Measurements from ENCODE around the gene CRB3. TPM values are rescaled to one million over a fixed set of nuclear protein-coding genes. Genes with fewer than 3 reads are reported as not detected.

The CRB3 gene
- total and polyA plus RNA-seq, 2 of the 8 experiments (the other 6 are each of a cell fraction or from before 2014, with no cell fraction given) = 21.1 to 24.6 TPM

DNA sequence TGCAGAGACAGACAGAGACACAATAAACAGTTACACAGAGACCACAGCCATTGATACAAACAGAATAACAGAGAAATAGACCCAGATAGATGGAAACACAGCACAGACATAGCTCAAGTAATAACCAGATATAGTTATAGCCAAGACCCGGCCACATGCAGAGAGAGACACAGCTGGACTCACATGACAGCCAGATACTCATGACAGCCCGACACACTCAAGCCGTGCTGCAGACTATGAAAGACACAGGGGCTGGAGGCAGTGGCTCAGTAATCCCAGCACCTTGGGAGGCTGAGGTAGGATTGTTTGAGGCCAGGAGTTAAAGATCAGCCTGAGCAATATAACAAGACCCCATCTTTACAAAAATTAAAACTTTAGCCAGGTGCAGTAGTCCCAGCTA is 19.2 kb downstream of the CRB3 start:
- no peak overlapping the region for H3K9ac ChIP-seq (replicated peaks in 1 of 4; ENCODE audit: extremely low read depth in 1 of 4, low read depth in 3 of 4, low read length in 3 of 4)
- POLR2A ChIA-PET (ENCODE audit: partially characterized antibody) = interaction anchor here (0.7 kb wide), 1 partner anchor 8 kb away, joined by 3 read pairs; no protein-coding TSS in a partner anchor
- H3K23ac ChIP-seq (ENCODE audit: insufficient read length) = no peak overlapping the region
- H3K79me2 ChIP-seq (ENCODE audit: control insufficient read depth in 1 of 2, insufficient read depth in 2 of 2, low read length in 2 of 2) = no peaks in the 10 kb centered on the region
- FAIRE-seq = no peak
- H2BK15ac ChIP-seq (ENCODE audit: low read length) = no peak overlapping the region
- H3K56ac ChIP-seq (replicated peaks; ENCODE audit: insufficient read length, low read depth, low read length) = no peak overlapping the region
- H3K14ac ChIP-seq (ENCODE audit: insufficient read length) = no peak overlapping the region
- peaks cover 0 to 7% (median 4%) of the 10 kb centered on the region in 4 experiments; a peak in 5 of 7 replicates for H3K4me1 ChIP-seq (replicated peaks in 1 of 4; ENCODE audit: control insufficient read depth in 3 of 4, insufficient read depth in 4 of 4, low read length in 3 of 4)
- no peaks in the 10 kb centered on the region for H3K9me3 ChIP-seq (ENCODE audit: insufficient read depth in 2 of 2, low read depth in 1 of 2, low read length in 1 of 2)
- H3K36me3 ChIP-seq (ENCODE audit: control insufficient read depth in 2 of 4, insufficient read depth in 4 of 4, low read length in 3 of 4) = no peaks in the 10 kb centered on the region
- H3K27me3 ChIP-seq (replicated peaks in 1 of 4; ENCODE audit: control insufficient read depth in 3 of 4, extremely low read depth in 1 of 4, insufficient read depth in 3 of 4, low read length in 3 of 4) = no peaks in the 10 kb centered on the region; a peak in 1 of 7 replicates
- no peak overlapping the region for H4K91ac ChIP-seq (replicated peaks; ENCODE audit: insufficient read length, low read length)
- H3K4me3 ChIP-seq (ENCODE audit: extremely low read depth in 1 of 4, insufficient read depth in 2 of 4, low read depth in 3 of 4, low read length in 4 of 4) = no peak overlapping the region
- no peak overlapping the region for H2BK120ac ChIP-seq (replicated peaks; ENCODE audit: low read depth, low read length)
- H2BK5ac ChIP-seq (ENCODE audit: low read depth, low read length) = no peak overlapping the region
- H2AK5ac ChIP-seq (ENCODE audit: low read depth, low read length) = no peak overlapping the region
- no peak overlapping the region for H3K18ac ChIP-seq (ENCODE audit: extremely low read depth, low read length)
- WGBS, 2 experiments (ENCODE audit: extremely low coverage in 1 of 2, insufficient coverage in 1 of 2, insufficient read length in 1 of 2, insufficient replicate concordance in 2 of 2, low coverage in 1 of 2, low lambda C conversion rate in 2 of 2, missing lambda C conversion rate in 1 of 2) = 84% methylated on average over 3 of the region's 3 CpGs; no CpG with 5 or more reads in 1 of the 2 experiments
- no peak for DNase-seq (ENCODE audit: low read depth in 1 of 2, low spot score in 2 of 2)
- H4K5ac ChIP-seq (ENCODE audit: insufficient read length, low read depth, low read length) = no peak overlapping the region
- CTCF ChIA-PET (ENCODE audit: partially characterized antibody) = interaction anchor here (1.7 to 3.8 kb wide), 4 partner anchors 9 to 67 kb away, joined by 4 to 30 read pairs (median 22); partner anchors contain the start of gene TUBB4A
- no peaks in the 10 kb centered on the region for H3K79me1 ChIP-seq (ENCODE audit: low read depth, low read length)
- no peak overlapping the region for H2AFZ ChIP-seq (ENCODE audit: low read length)
- H4K20me1 ChIP-seq (replicated peaks in 1 of 2; ENCODE audit: control insufficient read depth in 1 of 2, insufficient read depth in 2 of 2, low read length in 2 of 2) = peaks cover 0 to 3% of the 10 kb centered on the region in 2 experiments
- no peak overlapping the region; the same call in 1 of the 2 replicates for H4K8ac ChIP-seq (ENCODE audit: extremely low read depth, insufficient read depth, low read length)
- H3K4me2 ChIP-seq (ENCODE audit: insufficient read depth in 1 of 2, low read depth in 2 of 2, low read length in 2 of 2) = no peak overlapping the region
- no peak overlapping the region for H2BK12ac ChIP-seq (ENCODE audit: low read depth, low read length)
- H3K4ac ChIP-seq (replicated peaks; ENCODE audit: insufficient read length, low read depth, low read length) = no peak overlapping the region
- 0 out of 2 replicates have a peak, but pooled peaks cover 2% of the 10 kb centered on the region for H3K23me2 ChIP-seq (ENCODE audit: low read depth, low read length)
- H2BK20ac ChIP-seq (ENCODE audit: low read length) = no peak overlapping the region
- no peak overlapping the region for H3K27ac ChIP-seq (ENCODE audit: low read depth, low read length)
- TF ChIP-seq SRF (IDR thresholded peaks at IDR 0.05; ENCODE audit: low read depth, low read length) (no peak), ATF3 (IDR thresholded peaks at IDR 0.05; ENCODE audit: insufficient read depth, low read depth, low read length) (no peak), HDAC6 (IDR thresholded peaks at IDR 0.05; ENCODE audit: low read depth, low read length) (no peak), HDAC2 (IDR thresholded peaks at IDR 0.05; ENCODE audit: borderline replicate concordance in 1 of 2, low read depth in 2 of 2, low read length in 2 of 2) (no peak), TAF1 (IDR thresholded peaks at IDR 0.05; ENCODE audit: low read depth, low read length) (no peak), PHF8 (conservative IDR thresholded peaks at IDR 0.05; ENCODE audit: low read depth, low read length) (no peak), KDM4A (IDR thresholded peaks at IDR 0.05; ENCODE audit: low read depth, low read length, severe bottlenecking) (no peak), SP1 (IDR thresholded peaks at IDR 0.05; ENCODE audit: low read depth, low read length) (no peak), GTF2F1 (IDR thresholded peaks at IDR 0.05; ENCODE audit: borderline replicate concordance, low read depth, low read length) (no peak)
- TF ChIP-seq, protein P1, sequence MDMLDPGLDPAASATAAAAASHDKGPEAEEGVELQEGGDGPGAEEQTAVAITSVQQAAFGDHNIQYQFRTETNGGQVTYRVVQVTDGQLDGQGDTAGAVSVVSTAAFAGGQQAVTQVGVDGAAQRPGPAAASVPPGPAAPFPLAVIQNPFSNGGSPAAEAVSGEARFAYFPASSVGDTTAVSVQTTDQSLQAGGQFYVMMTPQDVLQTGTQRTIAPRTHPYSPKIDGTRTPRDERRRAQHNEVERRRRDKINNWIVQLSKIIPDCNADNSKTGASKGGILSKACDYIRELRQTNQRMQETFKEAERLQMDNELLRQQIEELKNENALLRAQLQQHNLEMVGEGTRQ (IDR thresholded peaks at IDR 0.05; ENCODE audit: low read length) = no peak

All from H1 (cell line).